Measurements from ENCODE around the gene KDM1B.

- TF ChIP-seq POLR2A (IDR thresholded peaks at IDR 0.05) = no peak
- no peak for TF ChIP-seq CTCF (IDR thresholded peaks at IDR 0.05)
- TF ChIP-seq POLR2AphosphoS5 (IDR thresholded peaks at IDR 0.05) = no peak
Measured at GRCh38 chr6:18214003-18214402, 58.8 kb downstream of the KDM1B start.

All from prostate gland (tissue), 2 donors.